Pancreas (tissue), 10 donors: ENCODE data around the gene ARX. TPM values are rescaled to one million over a fixed set of nuclear protein-coding genes. Genes with fewer than 3 reads are reported as not detected.
A peak's percentile ranks its signal among the peaks of the same experiment; 100 is the strongest.

Experiments
- ATAC-seq, 4 donors: fragments of 200-7000 bp; cut with Tn5 transposase; one replicate each; pipeline versions ENCODE4 v1.8.0 to v1.9.1; 2020; ENCODE audit warnings: mild to moderate bottlenecking in 4 of 4, moderate library complexity in 4 of 4
- DNase-seq, 6 donors: peaks; one replicate each; pipeline ENCODE4 v3.0.0-alpha.2; 2020
- FAIRE-seq: peaks from 2 replicates; lab custom pipeline; 2012; peaks lifted over from hg19 to GRCh38; lab: Jason Lieb, UNC
- H3K27ac ChIP-seq, 4 donors: fragments of 200-600 bp; sonication (generic); 1 replicate in 3 of 4; 2 replicates in 1 of 4; pipeline versions ENCODE4 v1.5.0 to v1.8.0; 2020
- H3K27me3 ChIP-seq, 4 donors: fragments of 200-600 bp; one replicate each; pipeline ENCODE4 v1.8.0; 2021
- H3K36me3 ChIP-seq, 3 donors: fragments of 200-600 bp; sonication (generic) in 1 of 3; one replicate each; pipeline versions ENCODE4 v1.5.0 to v1.8.0; 2020 to 2021
- H3K4me1 ChIP-seq, 3 donors: fragments of 200-600 bp; one replicate each; pipeline ENCODE4 v1.8.0; 2021
- H3K4me3 ChIP-seq, 4 donors: fragments of 200-600 bp; sonication (generic) in 2 of 4; one replicate each; pipeline versions ENCODE4 v1.5.0 to v1.8.0; 2020 to 2021
- H3K9me3 ChIP-seq, 4 donors: fragments of 200-600 bp; one replicate each; pipeline ENCODE4 v1.8.0; 2021
- CTCF ChIP-seq, 4 donors: fragments of 200-600 bp; sonication (generic) in 3 of 4; IDR thresholded peaks; one replicate each; pipeline versions ENCODE4 v1.5.0 to v1.8.0; 2021; ENCODE audit warnings: antibody characterized with exemption in 4 of 4
- WGBS, 2 donors: extraction: QIAGEN DNeasy Blood & Tissue Kit; methylation state at CpG; one replicate each; pipeline ENCODE4 v1.1.7; 2013; 5-methylcytosine and 5-hydroxymethylcytosine counted together
- intact Hi-C, 3 donors: fragments of 100-400 bp; cut with DNase I; formaldehyde crosslinking; loops; one replicate each; pipeline versions ENCODE4 v1.11.1 to v1.14.2; 2022
- polyA plus RNA-seq, 2 donors: library from polyadenylated mRNA; stranded (reverse); fragments of 200-250 nt; gene quantifications; one replicate each; pipeline ENCODE4 v1.2.3, GENCODE V29; 2013
- total RNA-seq, 6 donors: library from RNA; stranded (reverse); fragmentation: NEBNext Ultra II Directional in 4 of 6; extraction: Animal tissue kit (Norgen Biotek cat#: 25700) in 4 of 6; gene quantifications; one replicate each; pipeline versions ENCODE4 v1.2.1 to v1.2.4, GENCODE V29; 2021 to 2023
- donor health status: healthy with polysubstance abuse.
- donor health status: DM: no; HTN: no; CAD: no; lungs with moderate emphysema.
- donor health status: DM: no; HTN: no; CAD: no.
- donor health status: control.
- donor health status: control.
- donor health status: Bipolar disorder and iron deficiency.
- donor health status: DM: yes; HTN: yes; CAD: no.
- donor health status: DM: no; HTN: no; CAD: no.
- donor health status: DM: no; HTN: no; CAD: no.
- donor health status: DM: yes; HTN: yes; CAD: no.

ARX gene
- total and polyA plus RNA-seq, 8 donors: 0.32 to 9.6 (median 1.5) TPM

- Histone ChIP-seq H3K27me3 (peaks cover 0 to 45% (median 16%) of the 10 kb centered on the region in 4 donors), H3K36me3 (no peaks in the 10 kb centered on the region), H3K4me3 (no peak overlapping the region), H3K27ac (no peak overlapping the region), H3K9me3 (no peaks in the 10 kb centered on the region), H3K4me1 (no peaks in the 10 kb centered on the region)
- no peak for DNase-seq
- no peak for ATAC-seq
- WGBS, 2 donors: 8 to 18% methylated on average over 59 of the region's 59 CpGs
- intact Hi-C loops: no loop called here
- no peak for TF ChIP-seq CTCF (IDR thresholded peaks at IDR 0.05)
- FAIRE-seq: no peak
These were observed 6.9 kb upstream of the ARX start for GRCh38 chrX:25022499-25023325.

GRCh38 chrX:25020905-25021449, 5.2 kb upstream of the ARX start:
- Histone ChIP-seq H3K4me1 (no peaks in the 10 kb centered on the region), H3K27ac (no peak overlapping the region), H3K9me3 (no peaks in the 10 kb centered on the region), H3K4me3 (peak overlapping the region in 1 of 4 donors; percentile 14), H3K27me3 (peaks cover 0 to 53% (median 16%) of the 10 kb centered on the region in 4 donors), H3K36me3 (no peaks in the 10 kb centered on the region)
- DNase-seq (peak in 1 of 6 donors; percentile 76), FAIRE-seq (no peak), ATAC-seq (peak; percentile 17 to 85 (median 76))
- WGBS, 2 donors: 2 to 21% methylated on average over 29 to 32 of the region's 35 CpGs
- intact Hi-C loops: no loop called here
- peak in 3 of 4 donors; percentile 16 to 36 (median 36) for TF ChIP-seq CTCF (IDR thresholded peaks at IDR 0.05)

GRCh38 chrX:25020391-25020904, 4.7 kb upstream of the ARX start:
- Histone ChIP-seq H3K36me3 (no peaks in the 10 kb centered on the region), H3K9me3 (no peaks in the 10 kb centered on the region), H3K4me3 (peak overlapping the region in 1 of 4 donors; percentile 14), H3K27ac (no peak overlapping the region), H3K27me3 (peaks cover 0 to 58% (median 18%) of the 10 kb centered on the region in 4 donors), H3K4me1 (no peaks in the 10 kb centered on the region)
- FAIRE-seq (no peak), ATAC-seq (peak in 2 of 4 donors; percentile 8), DNase-seq (no peak)
- 2 to 16% methylated on average over 26 to 27 of the region's 27 CpGs for WGBS, 2 donors
- intact Hi-C loops: no loop called here
- no peak for TF ChIP-seq CTCF (IDR thresholded peaks at IDR 0.05)

- no peak for TF ChIP-seq CTCF (IDR thresholded peaks at IDR 0.05)
- H3K36me3 ChIP-seq: no peaks in the 10 kb centered on the region
- no peak overlapping the region for H3K27ac ChIP-seq
- H3K4me1 ChIP-seq: no peaks in the 10 kb centered on the region
- H3K27me3 ChIP-seq: peaks cover 0 to 64% (median 21%) of the 10 kb centered on the region in 4 donors
- H3K4me3 ChIP-seq: no peak overlapping the region
- no peaks in the 10 kb centered on the region for H3K9me3 ChIP-seq
- intact Hi-C loops: no loop called here
- ATAC-seq: no peak
- 7 to 23% methylated on average over 22 of the region's 22 CpGs for WGBS, 2 donors
- no peak for FAIRE-seq
- DNase-seq: no peak
These were observed 4.1 kb upstream of the ARX start for GRCh38 chrX:25019707-25020390.
